PFSK-1 (cell line): Measurements from ENCODE around the gene TFEB.

Source experiments
- FOXP2 ChIP-seq: optimal IDR thresholded peaks from 2 replicates; pipeline ENCODE3; 2011; ENCODE audit warnings: borderline replicate concordance, control low read depth, inconsistent platforms; ENCODE audit not compliant: insufficient read depth; ENCODE audit errors: extremely low read length, extremely low read depth
- POLR2AphosphoS5 ChIP-seq: IDR thresholded peaks from 2 replicates; pipeline ENCODE4 v1.6.1; 2012; ENCODE audit warnings: low read depth, mild to moderate bottlenecking, control low read depth, low read length, moderate library complexity
- REST ChIP-seq, 2 experiments: IDR thresholded peaks; 2 replicates each; pipeline versions ENCODE4 v1.6.1 to v1.8.0; 2011 to 2012; ENCODE audit warnings: low read depth in 2 of 2, low read length in 2 of 2, control low read depth in 1 of 2, inconsistent platforms in 1 of 2, mild to moderate bottlenecking in 1 of 2, moderate library complexity in 1 of 2; ENCODE audit not compliant: insufficient read depth in 1 of 2
- SIN3A ChIP-seq: IDR thresholded peaks from 2 replicates; pipeline ENCODE4 v1.6.1; 2012; ENCODE audit warnings: mild to moderate bottlenecking, low read length, moderate library complexity, borderline replicate concordance; ENCODE audit not compliant: insufficient read depth
- TAF1 ChIP-seq: IDR thresholded peaks from 2 replicates; pipeline ENCODE4 v1.6.1; 2012; ENCODE audit warnings: low read length, control low read depth, borderline replicate concordance; ENCODE audit not compliant: insufficient read depth

The TFEB gene

GRCh38 chr6:41706876-41707564 lies 28.4 kb downstream of the TFEB start:
- TF ChIP-seq TAF1, result no peak
- no peak for TF ChIP-seq FOXP2
- no peak for TF ChIP-seq SIN3A
- no peak for TF ChIP-seq REST (IDR thresholded peaks at IDR 0.05; ENCODE audit: insufficient read depth in 1 of 2, low read depth in 2 of 2, low read length in 2 of 2)
- no peak for TF ChIP-seq POLR2AphosphoS5

GRCh38 chr6:41705996-41706835 lies 29.2 kb downstream of the TFEB start:
- TF ChIP-seq TAF1 (no peak), FOXP2 (no peak), REST (IDR thresholded peaks at IDR 0.05; ENCODE audit: insufficient read depth in 1 of 2, low read depth in 2 of 2, low read length in 2 of 2) (no peak), POLR2AphosphoS5 (no peak), SIN3A (no peak)

GRCh38 chr6:41705311-41705995 lies 30.0 kb downstream of the TFEB start:
- TF ChIP-seq SIN3A (no peak), POLR2AphosphoS5 (no peak), FOXP2 (no peak), REST (IDR thresholded peaks at IDR 0.05; ENCODE audit: insufficient read depth in 1 of 2, low read depth in 2 of 2, low read length in 2 of 2) (no peak), TAF1 (no peak)

- TF ChIP-seq SIN3A (no peak), POLR2AphosphoS5 (no peak), FOXP2 (no peak), REST (IDR thresholded peaks at IDR 0.05; ENCODE audit: insufficient read depth in 1 of 2, low read depth in 2 of 2, low read length in 2 of 2) (no peak)
These were observed 30.6 kb downstream of the TFEB start for GRCh38 chr6:41704656-41705310.
